ENCODE results near the gene GFAP. TPM values are rescaled to one million over a fixed set of nuclear protein-coding genes. Genes with fewer than 3 reads are reported as not detected.

The GFAP gene
- total and polyA plus RNA-seq, 7 donors: 1.3 to 2.4 TPM; not detected in 5

GRCh38 chr17:44932787-44933097, 17.4 kb upstream of the GFAP start:
- TF ChIP-seq POLR2AphosphoS5 (IDR thresholded peaks at IDR 0.05) (no peak), EP300 (IDR thresholded peaks at IDR 0.05) (no peak), CTCF (IDR thresholded peaks at IDR 0.05) (no peak), POLR2A (IDR thresholded peaks at IDR 0.05) (no peak)
- intact Hi-C loops (cut with DNase I): no loop called here
- no peaks in the 10 kb centered on the region for H3K9me3 ChIP-seq
- no peaks in the 10 kb centered on the region for H3K36me3 ChIP-seq
- H3K27ac ChIP-seq: no peak overlapping the region
- WGBS, 2 donors: 92 to 93% methylated on average over 6 of the region's 6 CpGs
- H3K4me3 ChIP-seq: no peak overlapping the region
- H3K4me1 ChIP-seq: no peaks in the 10 kb centered on the region
- H3K27me3 ChIP-seq: no peaks in the 10 kb centered on the region
- peak; percentile 20 for DNase-seq

- Histone ChIP-seq H3K4me1 (no peaks in the 10 kb centered on the region), H3K4me3 (no peak overlapping the region), H3K27me3 (no peaks in the 10 kb centered on the region), H3K27ac (no peak overlapping the region), H3K36me3 (no peaks in the 10 kb centered on the region), H3K9me3 (no peaks in the 10 kb centered on the region)
- TF ChIP-seq POLR2A (IDR thresholded peaks at IDR 0.05): no peak
- TF ChIP-seq POLR2AphosphoS5 (IDR thresholded peaks at IDR 0.05): no peak
- TF ChIP-seq EP300 (IDR thresholded peaks at IDR 0.05): no peak
- no peak for TF ChIP-seq CTCF (IDR thresholded peaks at IDR 0.05)
- DNase-seq: peak; percentile 54
- intact Hi-C loops (cut with DNase I): no loop called here
- WGBS, 2 donors: 87 to 93% methylated on average over 8 of the region's 8 CpGs
Observed at GRCh38 chr17:44932096-44932786, 16.9 kb upstream of the GFAP start.

GRCh38 chr17:44931376-44931775, 16.1 kb upstream of the GFAP start:
- Histone ChIP-seq H3K27me3 (no peaks in the 10 kb centered on the region), H3K4me1 (no peaks in the 10 kb centered on the region), H3K27ac (no peak overlapping the region), H3K36me3 (no peaks in the 10 kb centered on the region), H3K4me3 (no peak overlapping the region), H3K9me3 (no peaks in the 10 kb centered on the region)
- 92 to 94% methylated on average over 5 of the region's 5 CpGs for WGBS, 2 donors
- peak; percentile 28 for DNase-seq
- TF ChIP-seq POLR2A (IDR thresholded peaks at IDR 0.05): no peak
- TF ChIP-seq CTCF (IDR thresholded peaks at IDR 0.05): no peak
- TF ChIP-seq POLR2AphosphoS5 (IDR thresholded peaks at IDR 0.05): no peak
- TF ChIP-seq EP300 (IDR thresholded peaks at IDR 0.05): no peak
- intact Hi-C loops (cut with DNase I): no loop called here

- Histone ChIP-seq H3K4me1 (no peaks in the 10 kb centered on the region), H3K9me3 (no peaks in the 10 kb centered on the region), H3K27me3 (no peaks in the 10 kb centered on the region), H3K27ac (no peak overlapping the region), H3K36me3 (no peaks in the 10 kb centered on the region), H3K4me3 (no peak overlapping the region)
- TF ChIP-seq POLR2A (IDR thresholded peaks at IDR 0.05): no peak
- TF ChIP-seq CTCF (IDR thresholded peaks at IDR 0.05): no peak
- no peak for TF ChIP-seq POLR2AphosphoS5 (IDR thresholded peaks at IDR 0.05)
- TF ChIP-seq EP300 (IDR thresholded peaks at IDR 0.05): no peak
- intact Hi-C loops (cut with DNase I): no loop called here
- peak; percentile 29 for DNase-seq
- WGBS, 2 donors: 90 to 94% methylated on average over 6 of the region's 6 CpGs
Observed at GRCh38 chr17:44930667-44931066, 15.4 kb upstream of the GFAP start.
